HuH-7 (cell line): ENCODE data around the gene KNCN.

ENCODE experiments used
- DNase-seq: peaks from one replicate; pipeline ENCODE4 v3.0.0; 2011; ENCODE audit warnings: low spot score

Gene KNCN

GRCh38 chr1:46523496-46524353, 27.7 kb downstream of the KNCN start:
- DNase-seq = no peak

GRCh38 chr1:46522969-46523320, 28.5 kb downstream of the KNCN start:
- no peak for DNase-seq

GRCh38 chr1:46522184-46522968, 29.1 kb downstream of the KNCN start:
- no peak for DNase-seq

GRCh38 chr1:46521414-46521813, 30.0 kb downstream of the KNCN start:
- no peak for DNase-seq

GRCh38 chr1:46520063-46520911, 31.2 kb downstream of the KNCN start:
- no peak for DNase-seq

GRCh38 chr1:46519209-46519608, 32.2 kb downstream of the KNCN start:
- DNase-seq = no peak

- no peak for DNase-seq
Measured at GRCh38 chr1:46517932-46518498, 33.4 kb downstream of the KNCN start.

- DNase-seq = no peak
Measured at GRCh38 chr1:46517010-46517600, 34.3 kb downstream of the KNCN start.

- no peak for DNase-seq
Measured at GRCh38 chr1:46516200-46516950, 35.1 kb downstream of the KNCN start.

GRCh38 chr1:46515576-46515975, 35.9 kb downstream of the KNCN start:
- DNase-seq = no peak

GRCh38 chr1:46513536-46513935, 37.9 kb downstream of the KNCN start:
- DNase-seq = no peak

GRCh38 chr1:46512792-46513190, 38.7 kb downstream of the KNCN start:
- no peak for DNase-seq

GRCh38 chr1:46512135-46512791, 39.2 kb downstream of the KNCN start:
- no peak for DNase-seq

- DNase-seq = no peak
Measured at GRCh38 chr1:46510998-46511365, 40.5 kb downstream of the KNCN start.

GRCh38 chr1:46510341-46510997, 41.0 kb downstream of the KNCN start:
- no peak for DNase-seq

- no peak for DNase-seq
Measured at GRCh38 chr1:46508757-46509156, 42.7 kb downstream of the KNCN start.

GRCh38 chr1:46506470-46507219, 44.8 kb downstream of the KNCN start:
- no peak for DNase-seq

GRCh38 chr1:46503421-46503820, 48.0 kb downstream of the KNCN start:
- DNase-seq = no peak

- DNase-seq = no peak
Measured at GRCh38 chr1:46501528-46501927, 49.9 kb downstream of the KNCN start.
